HG03521 (cell line): Measurements from ENCODE around the gene NTN5.
A peak's percentile ranks its signal among the peaks of the same experiment; 100 is the strongest.
"Not testable (repeated sequence)": the region's sequence is repeated elsewhere in the genome, so short reads cannot be mapped to it uniquely, and the experiment has no call there.

Source experiments
- ATAC-seq: cut with Tn5 transposase; IDR thresholded peaks from one replicate; pipeline ENCODE4 v1.9.1; 2021; ENCODE audit warnings: mild to moderate bottlenecking, moderate library complexity; ENCODE audit not compliant: unreplicated experiment

The NTN5 gene

GRCh38 chr19:48672994-48673393 lies at the start of gene NTN5:
Gene NTN5 (minus strand): TSS chr19:48673017. CDS start chr19:48670986, 2,031 bp downstream.
- ATAC-seq, result no peak

GRCh38 chr19:48722196-48722708 lies 49.4 kb upstream of the NTN5 start:
- no peak for ATAC-seq

GRCh38 chr19:48720613-48721296 lies 47.9 kb upstream of the NTN5 start:
- peak; percentile 73 for ATAC-seq

GRCh38 chr19:48720251-48720612 lies 47.4 kb upstream of the NTN5 start:
- ATAC-seq, result no peak

- ATAC-seq, result no peak
Observed at GRCh38 chr19:48719263-48720171, 46.7 kb upstream of the NTN5 start, which contains the start of gene MAMSTR. Gene MAMSTR (minus strand): TSS chr19:48719725. CDS start chr19:48719031, 694 bp downstream.

GRCh38 chr19:48718711-48719231 lies 46.0 kb upstream of the NTN5 start:
- no peak for ATAC-seq

- ATAC-seq, result not testable (repeated sequence)
Observed at GRCh38 chr19:48718106-48718505, 45.3 kb upstream of the NTN5 start.

- no peak for ATAC-seq
Observed at GRCh38 chr19:48716562-48717291, 43.9 kb upstream of the NTN5 start.

- no peak for ATAC-seq
Observed at GRCh38 chr19:48715681-48716171, 42.9 kb upstream of the NTN5 start.

GRCh38 chr19:48714759-48715675 lies 42.2 kb upstream of the NTN5 start:
- ATAC-seq, result no peak

GRCh38 chr19:48713864-48714755 lies 41.3 kb upstream of the NTN5 start:
- ATAC-seq, result peak; percentile 90

GRCh38 chr19:48713041-48713863 lies 40.4 kb upstream of the NTN5 start:
- ATAC-seq, result no peak

- no peak for ATAC-seq
Observed at GRCh38 chr19:48711106-48711662, 38.4 kb upstream of the NTN5 start.

GRCh38 chr19:48708471-48708870 lies 35.7 kb upstream of the NTN5 start:
- ATAC-seq, result no peak

- no peak for ATAC-seq
Observed at GRCh38 chr19:48705431-48705830, 32.6 kb upstream of the NTN5 start.

GRCh38 chr19:48703316-48703715 lies 30.5 kb upstream of the NTN5 start:
- no peak for ATAC-seq

- ATAC-seq, result no peak
Observed at GRCh38 chr19:48702701-48703100, 29.9 kb upstream of the NTN5 start.
